Activated effector memory CD4-positive, alpha-beta T cell treated with anti-CD3 and anti-CD28 coated beads, Interleukin-2, amount 50 U/mL, for 16 hours (primary cell): ENCODE measurements around the gene WDR37.
A peak's percentile ranks its signal among the peaks of the same experiment; 100 is the strongest.
"Not testable (repeated sequence)": the region's sequence is repeated elsewhere in the genome, so short reads cannot be mapped to it uniquely, and the experiment has no call there.

Experiments
- DNase-seq: peaks from one replicate; pipeline ENCODE4 v3.0.0-alpha.2; 2020

WDR37 gene

DNA sequence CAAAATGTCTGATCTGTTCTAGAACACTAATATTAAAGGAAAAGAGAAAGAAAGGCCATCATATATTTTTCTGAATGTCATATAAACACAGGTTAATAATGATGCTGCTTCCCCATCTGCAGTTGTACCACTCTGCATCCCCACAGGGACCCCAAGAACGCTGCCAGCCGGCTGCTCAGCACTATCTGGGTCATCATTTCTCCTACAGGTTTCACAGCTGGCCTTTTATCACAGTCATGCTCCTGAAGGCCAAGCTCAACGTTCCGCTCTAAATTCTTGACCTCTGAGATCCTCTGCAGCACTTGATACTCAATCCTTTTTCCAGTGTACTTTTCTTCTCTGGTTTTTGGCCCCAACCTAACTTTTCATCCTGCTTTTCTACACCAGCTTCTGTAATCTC is 12.0 kb upstream of the WDR37 start:
- no peak for DNase-seq

DNA sequence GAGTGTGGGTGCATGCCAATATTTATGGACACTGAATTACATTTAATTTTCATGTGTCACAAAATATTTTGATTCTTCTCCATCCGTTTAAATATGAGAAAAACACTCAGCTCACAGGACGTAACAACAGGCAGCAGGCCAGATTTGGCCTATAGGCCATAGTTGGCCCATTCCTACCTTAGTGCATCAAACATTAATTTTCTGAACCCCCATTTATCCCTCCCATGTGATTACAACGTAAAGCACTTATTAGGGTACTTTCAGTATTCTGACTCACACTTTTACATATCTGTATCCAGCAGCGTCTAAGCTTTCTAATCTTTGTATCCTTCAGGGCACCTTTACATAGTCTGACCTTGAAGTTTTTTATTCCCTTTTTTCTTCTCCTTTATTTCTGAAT is 11.2 kb upstream of the WDR37 start:
- no peak for DNase-seq

DNA sequence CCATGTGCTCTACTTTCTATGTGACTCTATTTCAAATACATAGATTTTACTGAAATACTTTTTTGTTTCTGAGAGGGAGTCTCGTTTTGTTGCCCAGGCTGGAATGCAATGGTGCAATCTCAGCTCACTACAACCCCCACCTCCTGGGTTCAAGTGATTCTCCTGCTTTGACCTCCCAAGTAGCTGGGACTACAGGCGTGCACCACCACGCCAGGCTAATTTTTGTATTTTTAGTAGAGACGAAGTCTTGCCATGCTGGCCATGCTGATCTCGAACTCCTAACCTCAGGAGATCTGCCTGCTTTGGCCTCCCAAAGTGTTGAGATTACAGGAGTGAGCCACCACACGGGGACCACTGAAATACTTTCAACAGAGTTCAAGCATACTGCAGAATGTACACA is 10.8 kb upstream of the WDR37 start:
- DNase-seq, result no peak

DNA sequence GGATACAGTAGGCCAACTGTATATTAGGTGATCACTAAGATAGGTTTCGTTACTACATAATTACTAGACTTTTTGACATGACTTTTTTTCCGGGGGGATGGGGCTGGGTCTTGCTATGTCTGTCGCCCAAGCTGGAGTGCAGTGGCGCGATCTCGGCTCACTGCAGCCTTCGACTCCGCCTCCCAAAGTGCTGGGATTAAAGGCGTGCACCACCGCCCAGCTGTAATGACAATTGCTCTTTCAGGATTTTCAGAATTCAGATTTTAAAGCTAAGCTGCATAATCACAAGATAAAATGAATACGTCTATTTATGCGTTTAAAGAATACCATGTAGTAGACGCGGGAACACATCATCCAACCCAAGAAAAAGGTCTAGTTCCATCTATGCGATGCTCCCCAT is 8.2 kb upstream of the WDR37 start:
- no peak for DNase-seq

DNA sequence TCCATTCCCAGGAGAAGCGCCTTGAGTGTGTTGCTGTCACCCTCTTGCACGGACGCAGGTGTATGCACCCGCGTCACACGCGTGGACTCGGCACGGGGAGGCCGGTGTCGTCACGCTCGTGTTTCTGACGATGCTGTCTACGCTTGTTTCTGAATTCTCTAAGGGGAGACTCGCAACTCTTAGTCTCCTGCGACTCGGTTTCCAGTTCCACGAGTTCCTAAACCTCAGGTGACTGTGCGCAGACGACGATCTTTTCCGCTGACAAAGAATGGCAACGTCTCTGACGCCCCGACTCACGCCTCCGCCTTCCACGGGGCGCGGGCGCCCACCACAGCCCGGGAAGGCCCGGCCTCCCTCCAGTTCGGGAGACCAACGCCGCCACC is 7.8 kb upstream of the WDR37 start:
- no peak for DNase-seq

DNA sequence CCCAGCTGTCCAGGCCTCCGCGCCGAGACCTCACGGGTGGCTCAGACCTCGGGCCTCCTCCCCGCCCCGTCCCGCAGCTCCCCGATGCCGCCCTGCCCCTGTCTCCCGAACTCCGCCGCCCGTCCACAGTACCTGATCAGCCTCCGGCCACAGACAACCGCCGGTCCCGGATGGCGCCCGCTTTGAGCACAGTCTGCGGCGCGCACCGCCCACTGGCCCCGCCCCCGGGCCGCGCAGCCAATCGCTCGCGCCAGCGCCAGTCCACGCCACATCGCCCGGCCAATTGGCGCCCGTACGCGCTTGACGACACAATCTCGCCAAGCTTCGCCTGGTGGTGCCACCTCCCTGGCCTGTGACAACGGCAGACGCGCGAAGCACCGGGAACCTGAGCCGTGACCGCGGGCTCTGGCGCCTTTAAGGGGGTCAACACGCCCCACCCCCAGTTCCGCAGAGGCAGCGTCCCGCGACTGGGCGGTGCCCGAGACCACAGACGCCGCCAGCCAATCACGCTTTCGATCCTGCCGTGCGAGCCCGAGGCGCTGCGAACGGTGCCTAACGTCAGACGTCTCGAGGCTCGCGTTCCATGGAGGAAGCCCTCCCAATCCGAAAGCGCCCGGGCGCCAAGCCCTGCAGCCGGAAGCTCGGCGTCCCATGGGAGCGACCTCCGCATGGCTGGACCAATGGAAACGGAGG is 7.3 kb upstream of the WDR37 start, which contains the start of gene IDI1:
Gene IDI1, minus strand, starts transcription at position 388 of the 693 bp plus-strand sequence. Its CDS starts 116 bp downstream, at position 272.
- DNase-seq, result peak; percentile 99

DNA sequence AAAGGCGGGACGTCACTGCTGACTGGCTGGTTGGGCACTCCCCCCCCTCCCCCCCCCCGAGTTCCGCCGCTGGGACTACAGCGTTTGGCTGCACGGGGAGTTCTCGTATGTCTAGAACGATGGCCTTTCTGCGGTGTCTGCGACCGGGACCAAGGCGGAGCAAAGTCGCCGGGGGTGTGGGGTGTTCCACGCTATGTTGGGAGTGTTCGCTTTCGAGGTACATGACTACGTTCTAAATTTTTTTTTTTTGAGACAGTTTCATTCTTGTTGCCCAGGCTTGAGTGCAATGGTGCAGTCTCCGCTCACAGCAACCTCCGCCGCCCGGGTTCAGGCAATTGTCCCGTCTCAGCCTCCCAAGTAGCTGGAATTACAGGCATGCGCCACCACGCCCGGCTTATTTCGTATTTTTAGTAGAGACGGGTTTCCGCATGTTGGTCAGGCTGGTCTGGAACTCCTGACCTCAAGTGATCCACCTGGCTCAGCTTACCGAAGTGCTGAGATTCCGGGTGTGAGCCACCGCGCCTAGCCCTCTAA is 6.7 kb upstream of the WDR37 start:
- DNase-seq, result no peak

DNA sequence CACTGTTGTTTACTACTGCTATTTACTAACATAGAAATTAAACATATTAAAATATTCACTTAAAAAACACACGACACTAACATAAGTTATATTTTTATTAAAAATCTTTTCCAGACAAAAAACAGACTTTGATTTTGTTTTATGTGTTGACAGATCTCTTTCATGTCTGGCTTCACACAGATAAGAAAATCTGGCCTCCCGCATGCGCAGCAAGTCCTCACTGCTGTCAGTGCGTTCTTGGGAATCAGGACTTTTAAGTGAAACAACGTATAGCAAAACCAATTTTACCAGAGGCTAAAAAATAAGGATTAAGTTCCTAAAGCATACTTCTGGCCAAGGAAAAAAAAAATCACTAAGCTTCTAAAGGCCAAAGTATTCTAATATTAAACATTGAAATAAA is 6.0 kb upstream of the WDR37 start:
- peak; percentile 71 for DNase-seq

DNA sequence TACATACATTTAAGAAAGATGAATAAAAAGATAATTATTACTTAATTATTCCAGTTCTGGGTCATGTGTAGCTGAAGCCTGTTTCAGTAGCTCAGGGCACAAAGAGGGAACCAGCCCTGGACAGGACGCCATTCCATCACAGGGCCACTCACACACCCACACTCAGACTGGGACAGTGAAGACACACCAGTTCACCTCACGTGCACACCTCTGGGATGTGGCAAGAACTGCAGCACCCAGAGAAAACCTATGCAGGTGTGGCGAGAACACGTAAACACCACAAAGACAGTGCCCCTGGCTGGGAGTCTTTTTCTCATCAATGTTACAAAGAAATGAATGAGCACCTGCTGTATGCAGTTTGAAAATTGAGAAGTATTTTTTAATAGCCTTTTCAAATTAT is 5.6 kb upstream of the WDR37 start:
- peak; percentile 79 for DNase-seq

DNA sequence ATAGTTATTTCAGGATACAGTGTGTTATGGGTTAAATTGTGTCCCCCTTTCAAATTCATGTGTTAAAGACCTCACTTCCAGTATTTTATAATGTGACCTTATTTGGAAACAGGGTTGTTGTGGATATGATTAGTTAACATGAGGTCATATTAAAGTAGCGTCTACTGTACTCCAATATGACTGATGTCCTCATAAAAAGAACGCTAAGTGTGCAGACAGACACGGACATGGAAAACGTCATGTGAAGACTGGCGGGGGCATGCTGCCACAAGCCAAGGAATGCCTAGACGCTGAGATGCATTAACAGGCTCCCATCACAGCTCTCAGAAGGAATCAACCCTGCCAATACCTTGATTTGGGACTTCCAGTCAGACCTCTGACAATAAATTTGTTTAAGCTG is 1.5 kb upstream of the WDR37 start:
- no peak for DNase-seq

DNA sequence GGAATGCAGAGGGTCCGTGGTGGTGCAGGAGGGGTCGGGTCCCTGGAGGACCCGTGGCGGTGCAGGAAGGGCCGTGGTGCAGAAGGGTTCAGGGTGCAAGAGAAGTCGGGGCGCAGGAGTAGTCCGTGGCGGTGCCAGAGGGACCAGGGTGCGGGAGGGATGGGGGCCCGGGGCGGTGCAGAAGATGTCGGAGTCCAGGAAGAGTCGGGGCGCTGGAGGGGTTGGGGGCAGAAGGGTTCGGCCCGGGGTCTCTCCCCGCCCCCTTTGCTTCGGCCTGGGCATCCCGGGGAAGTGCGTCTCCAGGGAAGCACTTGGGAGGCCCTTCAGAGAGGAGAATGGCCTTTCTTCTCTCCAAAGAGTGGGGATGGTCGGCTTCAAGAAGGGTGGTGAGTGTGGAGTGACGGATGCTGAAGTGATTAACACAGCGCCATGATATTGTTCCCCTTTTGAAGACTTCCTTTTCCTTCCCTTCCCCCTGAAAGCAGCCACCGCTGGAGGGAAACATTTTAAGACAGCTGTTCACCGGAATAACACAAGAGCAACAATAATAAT is 997 bp downstream of the WDR37 start:
- DNase-seq, result no peak

DNA sequence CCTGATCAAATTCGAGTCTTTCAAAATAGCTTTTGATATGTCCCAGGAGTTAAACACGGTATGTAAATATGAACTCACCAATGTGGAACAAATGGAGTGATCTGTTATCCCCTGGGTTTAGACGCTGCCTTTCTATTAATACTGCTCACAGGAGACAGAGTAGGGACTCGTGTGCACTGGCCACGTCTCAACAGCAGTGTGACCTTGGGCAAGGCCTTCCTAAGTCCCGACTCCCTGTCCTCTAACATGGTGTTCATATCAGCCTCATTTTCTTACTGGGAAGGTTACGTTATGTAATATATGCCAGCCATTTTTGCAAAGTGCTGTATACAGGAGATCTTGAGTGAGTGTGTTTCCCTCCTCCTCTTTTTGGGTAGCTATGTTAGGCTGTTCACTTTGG is 1.8 kb downstream of the WDR37 start:
- DNase-seq, result no peak

DNA sequence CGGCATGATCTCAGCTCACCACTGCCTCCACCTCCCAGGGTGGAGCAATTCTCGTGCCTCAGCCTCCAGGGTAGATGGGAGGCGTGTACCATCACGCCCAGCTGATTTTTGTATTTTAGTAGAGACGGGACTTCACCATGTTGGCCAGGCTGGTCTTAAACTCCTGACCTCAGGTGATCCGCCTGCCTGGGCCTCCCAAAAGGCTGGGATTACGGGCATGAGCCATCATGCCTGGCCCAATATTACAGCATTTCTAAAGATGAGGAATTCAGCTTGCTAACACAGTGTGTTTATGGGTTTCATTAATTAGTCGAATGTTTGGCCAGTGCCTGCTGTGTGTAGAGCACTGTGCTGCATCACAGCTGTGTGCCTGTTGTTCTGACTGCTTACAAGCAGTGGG is 3.7 kb downstream of the WDR37 start:
- DNase-seq, result no peak

DNA sequence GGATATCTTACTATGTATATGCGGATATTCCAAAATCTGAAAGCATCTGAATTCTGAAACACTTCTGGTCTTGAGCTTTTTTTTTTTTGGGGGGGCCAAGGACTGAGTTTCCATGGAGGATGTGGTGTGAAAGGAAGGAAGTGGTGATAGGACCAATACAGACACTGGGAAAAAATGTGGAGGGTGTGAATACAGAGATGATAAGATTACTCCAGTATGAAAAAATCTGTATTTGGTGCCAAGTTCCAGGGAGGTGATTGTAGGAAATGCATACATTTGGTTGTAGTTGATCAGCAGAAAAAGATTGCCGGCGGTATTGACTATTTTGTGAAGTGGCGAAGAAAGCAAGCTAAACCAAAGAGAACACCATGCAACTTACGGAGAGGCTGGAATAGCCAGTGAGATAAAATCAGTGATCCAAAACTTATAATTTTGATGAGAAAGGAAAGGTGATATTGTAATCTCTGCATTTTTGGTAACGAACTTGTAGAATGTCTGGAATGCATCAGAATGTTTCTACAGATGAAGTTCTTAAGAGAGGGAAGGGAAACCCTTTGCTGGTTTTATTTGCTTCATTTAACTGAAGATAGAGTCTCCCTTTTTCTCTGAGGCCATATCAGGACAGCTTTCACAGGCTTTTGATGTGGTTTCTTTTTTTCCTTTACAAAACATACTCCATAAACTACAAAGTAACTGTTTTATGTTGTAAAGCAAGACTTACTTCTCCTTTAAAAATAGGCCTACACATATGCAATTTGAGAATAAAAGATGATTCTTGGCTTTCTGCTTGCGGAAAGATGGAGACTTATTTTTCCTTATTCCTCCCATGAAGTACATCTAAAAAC is 6.0 kb downstream of the WDR37 start:
- DNase-seq, result no peak

DNA sequence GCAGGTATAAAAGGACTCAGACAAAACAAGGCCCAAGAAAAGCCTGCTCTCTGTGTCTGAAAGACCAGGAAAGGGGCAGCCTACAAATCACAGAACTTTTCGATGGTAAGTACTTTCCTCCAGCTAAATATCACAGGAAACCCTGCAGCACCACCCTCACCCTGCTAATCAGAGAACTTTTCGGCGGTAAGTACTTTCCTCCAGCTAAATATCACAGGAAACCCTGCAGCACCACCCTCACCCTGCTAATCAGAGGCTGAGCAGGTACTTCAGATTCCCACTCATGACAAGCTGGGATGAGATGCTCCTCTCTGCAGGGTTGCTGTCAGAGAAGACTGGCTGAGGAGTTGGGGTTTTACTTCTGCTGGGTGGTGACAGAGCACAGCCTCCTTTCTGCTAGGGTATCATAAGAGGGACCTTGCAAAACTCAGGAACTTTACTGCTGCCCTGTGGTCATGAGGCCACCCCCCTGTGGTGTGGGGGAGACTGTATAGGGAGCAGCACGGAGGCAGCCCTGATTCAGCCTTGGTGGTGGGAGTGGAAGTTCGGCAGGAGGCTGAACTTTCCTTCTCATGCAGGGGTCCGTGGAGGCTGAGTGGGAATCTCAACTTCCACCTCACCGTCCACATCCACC is 7.2 kb downstream of the WDR37 start:
- peak; percentile 71 for DNase-seq

DNA sequence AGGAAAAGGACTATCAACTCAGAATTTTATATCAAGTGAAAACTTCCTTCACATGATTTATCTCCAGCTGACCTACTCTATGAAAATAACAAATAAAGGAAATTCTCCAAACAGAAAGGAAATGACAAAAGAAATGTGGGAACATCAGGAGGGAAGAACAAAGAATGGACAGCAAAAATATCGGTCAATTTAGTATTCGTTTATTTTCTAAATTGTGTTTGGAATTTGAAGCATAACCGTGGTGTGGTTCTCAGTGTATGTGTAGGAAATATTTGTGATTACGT is 8.7 kb downstream of the WDR37 start:
- no peak for DNase-seq

DNA sequence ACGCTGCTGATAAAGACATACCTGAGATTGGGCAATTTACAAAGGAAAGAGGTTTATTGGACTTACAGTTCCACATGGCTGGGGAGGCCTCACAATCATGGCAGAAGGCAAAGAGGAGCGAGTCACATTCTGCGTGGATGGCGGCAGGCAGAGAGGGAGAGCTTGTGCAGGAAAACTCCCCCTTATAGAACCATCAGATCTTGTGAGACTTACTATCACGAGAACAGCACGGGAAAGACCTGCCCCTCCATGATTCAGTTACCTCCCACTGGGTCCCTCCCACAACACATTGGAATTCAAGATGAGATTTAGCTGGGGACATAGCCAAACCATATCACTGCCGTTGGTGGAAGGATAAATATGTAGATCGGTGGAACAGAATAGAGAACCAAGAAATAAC is 10.5 kb downstream of the WDR37 start:
- DNase-seq, result not testable (repeated sequence)

DNA sequence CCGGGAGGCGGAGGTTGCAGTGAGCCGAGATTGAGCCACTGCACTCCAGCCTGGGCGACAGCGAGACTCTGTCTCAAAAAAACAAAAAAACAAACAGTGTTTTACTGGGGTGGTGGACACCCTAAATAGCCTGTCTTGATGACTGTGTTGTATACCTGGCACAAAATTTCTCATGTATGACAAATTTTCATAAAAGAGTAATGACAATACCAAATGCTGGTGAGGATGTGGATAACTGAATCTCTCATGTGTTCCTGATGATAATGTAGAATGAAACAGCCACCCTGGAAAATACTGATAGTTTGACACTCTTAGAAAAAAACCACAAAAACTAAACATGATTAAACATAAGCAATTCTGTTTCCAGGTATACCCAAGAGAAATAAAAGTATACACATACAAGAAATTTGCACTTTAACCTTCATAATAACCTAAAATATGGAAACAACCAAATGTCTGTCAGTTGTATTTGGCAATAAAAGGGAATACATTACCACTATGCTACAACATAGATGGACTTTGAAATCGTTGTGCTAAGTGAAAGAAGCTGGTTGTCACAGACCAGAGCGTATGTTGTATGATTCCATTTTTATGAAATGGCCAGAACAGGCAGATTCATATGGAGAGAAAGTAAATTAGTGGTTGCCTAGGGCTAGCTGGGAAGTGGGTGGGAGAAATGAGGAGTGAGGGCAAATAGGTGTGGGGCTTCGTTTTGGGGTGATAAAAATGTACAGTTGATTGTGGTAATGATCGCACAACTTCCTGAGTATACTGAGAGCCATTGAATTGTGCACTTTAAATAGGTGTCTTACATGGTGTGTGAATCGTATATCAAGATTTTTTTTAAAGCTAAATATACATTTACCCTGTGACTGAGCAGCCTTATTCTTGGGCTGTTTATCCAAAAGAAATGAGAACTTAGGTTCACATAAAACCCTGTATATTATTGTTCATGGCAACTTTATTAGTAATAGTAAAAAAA is 12.5 kb downstream of the WDR37 start:
- no peak for DNase-seq

DNA sequence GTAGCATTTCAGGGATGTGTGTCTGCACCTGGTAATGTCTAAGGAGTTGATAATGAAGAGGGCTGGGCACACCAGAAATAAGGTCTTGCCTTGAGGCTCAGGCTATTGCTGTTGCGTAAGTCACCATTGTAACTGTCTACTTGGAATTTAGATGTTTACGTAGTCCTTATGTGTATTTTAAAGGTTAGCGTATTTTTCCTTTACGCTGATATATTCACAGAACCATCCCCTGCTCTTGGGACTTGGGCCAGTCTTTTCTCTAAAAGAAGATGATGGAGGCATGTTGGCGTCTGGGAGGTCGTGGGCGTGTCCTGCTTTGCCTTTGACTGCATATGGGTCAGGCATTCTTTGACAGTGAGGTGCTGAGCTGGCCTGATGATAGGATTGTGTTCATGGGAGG is 14.7 kb downstream of the WDR37 start:
- DNase-seq, result no peak

DNA sequence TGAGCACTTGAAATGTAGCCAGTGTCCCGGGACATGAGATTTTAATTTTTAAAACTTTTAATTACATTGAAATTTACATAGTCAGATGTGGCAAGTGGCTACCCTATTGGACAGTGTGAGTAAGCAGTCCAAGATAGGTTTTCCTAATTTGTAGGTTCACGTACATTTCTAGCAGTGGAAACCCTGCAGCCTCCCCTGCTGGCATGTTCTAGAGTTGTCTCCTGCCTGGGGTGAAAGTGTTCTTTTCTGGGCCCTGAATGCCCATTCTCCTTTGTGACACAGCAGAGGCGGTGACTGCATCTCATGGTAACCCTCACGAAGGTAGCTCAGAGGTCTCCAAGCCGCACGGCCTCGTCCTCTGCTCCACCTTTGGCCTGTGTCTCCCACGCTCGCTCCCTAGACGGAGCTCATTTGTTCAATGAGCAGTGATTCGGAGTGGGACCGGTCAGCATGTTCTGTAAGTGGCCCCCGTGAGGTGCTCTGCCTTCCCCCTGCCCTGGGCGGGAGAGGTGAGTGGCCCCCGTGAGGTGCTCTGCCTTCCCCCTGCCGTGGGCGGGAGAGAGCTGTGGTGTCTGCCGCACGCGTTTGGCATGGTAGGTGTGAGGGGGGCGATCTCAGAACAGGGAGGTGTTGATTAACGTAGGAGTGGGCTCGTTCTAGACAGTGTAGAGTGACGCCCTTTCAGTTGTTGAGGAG is 18.0 kb downstream of the WDR37 start:
- DNase-seq, result no peak

DNA sequence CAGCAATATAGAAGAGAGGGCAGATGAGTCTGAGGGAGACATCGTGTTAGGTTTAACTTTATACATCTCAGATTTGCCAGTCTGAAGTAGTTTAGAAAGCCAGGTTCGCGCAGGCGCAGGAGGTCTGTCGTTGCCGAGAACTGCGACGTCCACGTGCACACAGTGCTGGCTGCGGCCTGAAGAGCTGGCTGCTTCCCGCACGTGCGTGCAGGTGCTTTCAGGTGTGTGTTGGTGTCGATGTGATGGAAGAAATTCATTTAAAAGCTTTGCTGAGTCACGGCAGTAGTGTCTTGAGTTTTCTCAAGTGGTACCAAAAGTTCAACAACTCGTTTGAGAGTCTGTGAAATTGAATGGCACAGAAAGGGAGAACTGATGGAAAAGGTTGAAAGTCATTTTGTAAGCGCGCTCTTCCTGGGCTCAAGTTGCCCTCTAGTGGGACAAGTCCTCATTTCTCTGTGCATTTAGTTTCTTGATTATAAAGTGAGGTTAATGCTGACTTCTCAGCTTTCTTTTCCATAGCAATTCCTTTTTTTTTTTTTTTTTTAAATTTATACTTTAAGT is 18.6 kb downstream of the WDR37 start:
- DNase-seq, result no peak
